ENCODE data around the gene PRRG2. TPM values are rescaled to one million over a fixed set of nuclear protein-coding genes. Genes with fewer than 3 reads are reported as not detected.

PRRG2 gene
- total RNA-seq (0.84 TPM), polyA plus RNA-seq (not detected)

DNA sequence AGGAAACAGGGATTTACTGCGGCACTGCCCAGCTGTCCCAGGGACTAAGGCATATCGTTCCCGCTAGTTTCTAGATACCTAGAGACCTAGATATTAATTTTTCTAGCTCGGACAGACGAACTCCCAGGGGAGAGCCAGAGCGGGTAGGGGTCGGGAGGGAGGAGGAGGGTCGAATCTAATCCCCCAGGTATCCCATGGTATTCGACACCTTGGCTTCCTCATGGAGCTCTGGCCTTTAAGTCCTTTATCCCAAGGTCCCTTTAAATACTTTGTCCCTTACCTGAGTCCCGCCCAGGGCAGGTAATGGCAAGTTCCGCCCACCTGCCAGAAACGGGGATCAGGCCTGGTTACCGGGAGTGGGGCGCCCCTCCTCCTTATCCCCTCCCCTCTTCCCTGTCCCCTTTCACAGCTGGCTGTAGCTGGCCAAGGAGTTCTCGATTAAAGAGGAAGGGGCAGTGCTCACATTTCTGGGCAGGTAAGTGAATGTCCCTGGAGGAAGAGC, at the start of gene PRRG2:
Gene PRRG2, plus strand, starts transcription at position 310 of the 502 bp plus-strand sequence. CDS start 1,904 bp downstream, outside the sequence.
- peaks cover 16 to 39% (median 28%) of the 10 kb centered on the region in 4 donors for H3K4me1 Mint-ChIP-seq
- H3K36me3 Mint-ChIP-seq: peaks cover 6% of the 10 kb centered on the region
- Histone ChIP-seq H3K4me1 (ENCODE audit: control insufficient read depth, insufficient read depth, low read length, poor library complexity, severe bottlenecking) (peaks cover 28% of the 10 kb centered on the region), H3K4me3 (ENCODE audit: low read depth, low read length) (peak within 1 kb of the TSS; percentile 94), H3K27me3 (ENCODE audit: control insufficient read depth, insufficient read depth, low read length) (no peaks in the 10 kb centered on the region), H3K36me3 (ENCODE audit: control insufficient read depth, insufficient read depth, low read length) (peaks cover 10% of the 10 kb centered on the region), H3K9me3 (ENCODE audit: control insufficient read depth in 2 of 2, low read length in 2 of 2) (no peaks in the 10 kb centered on the region), H3K27ac (ENCODE audit: insufficient read depth, low read length, poor library complexity, severe bottlenecking) (peak within 1 kb of the TSS; percentile 71)
- DNase-seq: no peak
- peak within 1 kb of the TSS; percentile 88 to 97 (median 95) for H3K4me3 Mint-ChIP-seq
- H3K9me3 Mint-ChIP-seq: peaks cover 0 to 1% (median 0%) of the 10 kb centered on the region in 7 donors
- no peak for ATAC-seq (ENCODE audit: low read depth in 2 of 2)
- H3K27me3 Mint-ChIP-seq: no peaks in the 10 kb centered on the region
- H3K27ac Mint-ChIP-seq: peak within 1 kb of the TSS; percentile 92 to 100 (median 96)

DNA sequence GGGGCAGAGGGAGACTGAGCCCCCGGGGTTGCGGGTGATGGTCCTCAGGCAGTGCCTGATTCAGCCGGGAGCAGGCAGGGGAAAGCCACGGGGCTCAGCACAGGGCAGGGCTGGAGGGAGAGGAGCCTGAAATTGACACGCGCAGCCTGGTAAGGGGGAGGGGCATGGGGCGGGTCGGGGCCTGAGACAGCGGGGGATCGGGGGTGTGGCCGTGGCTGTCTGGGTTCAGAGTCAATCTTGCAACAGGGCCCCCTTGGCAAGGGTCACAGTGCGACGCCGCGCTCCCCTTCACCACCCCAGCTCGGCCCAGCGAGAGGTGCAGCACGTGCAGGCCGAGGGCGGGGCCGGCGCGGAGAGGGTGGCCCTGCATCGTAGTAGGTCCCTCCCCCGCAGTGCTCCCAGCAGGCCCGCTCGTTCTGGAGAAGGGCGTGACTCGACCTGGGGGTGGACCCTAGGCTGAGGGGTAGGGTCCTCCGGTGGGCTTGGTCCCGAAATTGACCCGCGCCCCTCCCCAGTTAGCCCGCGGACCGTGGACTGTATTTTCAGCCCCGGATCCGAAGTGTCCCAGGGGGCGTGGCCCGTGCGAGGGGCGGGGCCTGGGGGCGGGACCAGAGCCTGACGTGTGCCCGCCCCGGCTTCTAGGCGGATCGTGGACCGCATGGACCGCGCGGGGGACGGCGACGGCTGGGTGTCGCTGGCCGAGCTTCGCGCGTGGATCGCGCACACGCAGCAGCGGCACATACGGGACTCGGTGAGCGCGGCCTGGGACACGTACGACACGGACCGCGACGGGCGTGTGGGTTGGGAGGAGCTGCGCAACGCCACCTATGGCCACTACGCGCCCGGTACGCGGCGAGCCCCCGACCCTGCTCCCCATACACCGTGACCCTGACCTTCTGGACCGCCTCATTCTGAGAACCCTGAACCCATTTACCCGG, 47.3 kb upstream of the PRRG2 start:
- H3K27ac Mint-ChIP-seq: peak overlapping the region; percentile 79 to 93 (median 88)
- H3K4me3 Mint-ChIP-seq: peak overlapping the region; percentile 87 to 93 (median 89)
- H3K9me3 Mint-ChIP-seq: no peaks in the 10 kb centered on the region
- Histone ChIP-seq H3K36me3 (ENCODE audit: control insufficient read depth, insufficient read depth, low read length) (no peaks in the 10 kb centered on the region), H3K4me1 (ENCODE audit: control insufficient read depth, insufficient read depth, low read length, poor library complexity, severe bottlenecking) (peaks cover 21% of the 10 kb centered on the region), H3K27ac (ENCODE audit: insufficient read depth, low read length, poor library complexity, severe bottlenecking) (no peak overlapping the region), H3K4me3 (ENCODE audit: low read depth, low read length) (peak overlapping the region; percentile 61), H3K27me3 (ENCODE audit: control insufficient read depth, insufficient read depth, low read length) (no peaks in the 10 kb centered on the region), H3K9me3 (ENCODE audit: control insufficient read depth in 2 of 2, low read length in 2 of 2) (no peaks in the 10 kb centered on the region)
- peaks cover 7% of the 10 kb centered on the region for H3K27me3 Mint-ChIP-seq
- H3K36me3 Mint-ChIP-seq: peaks cover 3% of the 10 kb centered on the region
- H3K4me1 Mint-ChIP-seq: peaks cover 5 to 24% (median 11%) of the 10 kb centered on the region in 4 donors
- ATAC-seq (ENCODE audit: low read depth in 2 of 2) (peak; percentile 89 to 90), DNase-seq (peak; percentile 81 to 88 (median 86))

- no peak for DNase-seq
- Histone ChIP-seq H3K9me3 (ENCODE audit: control insufficient read depth in 2 of 2, low read length in 2 of 2) (no peaks in the 10 kb centered on the region), H3K4me1 (ENCODE audit: control insufficient read depth, insufficient read depth, low read length, poor library complexity, severe bottlenecking) (peaks cover 21% of the 10 kb centered on the region), H3K36me3 (ENCODE audit: control insufficient read depth, insufficient read depth, low read length) (no peaks in the 10 kb centered on the region), H3K4me3 (ENCODE audit: low read depth, low read length) (peak overlapping the region; percentile 61), H3K27me3 (ENCODE audit: control insufficient read depth, insufficient read depth, low read length) (no peaks in the 10 kb centered on the region), H3K27ac (ENCODE audit: insufficient read depth, low read length, poor library complexity, severe bottlenecking) (no peak overlapping the region)
- Mint-ChIP-seq H3K4me1 (peaks cover 5 to 22% (median 11%) of the 10 kb centered on the region in 4 donors), H3K27ac (peak overlapping the region; percentile 79 to 93 (median 88)), H3K27me3 (peaks cover 7% of the 10 kb centered on the region), H3K4me3 (peak overlapping the region; percentile 87 to 93 (median 89)), H3K36me3 (peaks cover 3% of the 10 kb centered on the region), H3K9me3 (no peaks in the 10 kb centered on the region)
- no peak for ATAC-seq (ENCODE audit: low read depth in 2 of 2)
These were observed 46.3 kb upstream of the PRRG2 start for GRCh38 chr19:49534632-49535385.

- Histone ChIP-seq H3K4me3 (ENCODE audit: low read depth, low read length) (no peak overlapping the region), H3K27me3 (ENCODE audit: control insufficient read depth, insufficient read depth, low read length) (no peaks in the 10 kb centered on the region), H3K27ac (ENCODE audit: insufficient read depth, low read length, poor library complexity, severe bottlenecking) (no peak overlapping the region), H3K4me1 (ENCODE audit: control insufficient read depth, insufficient read depth, low read length, poor library complexity, severe bottlenecking) (peaks cover 21% of the 10 kb centered on the region), H3K36me3 (ENCODE audit: control insufficient read depth, insufficient read depth, low read length) (no peaks in the 10 kb centered on the region), H3K9me3 (ENCODE audit: control insufficient read depth in 2 of 2, low read length in 2 of 2) (no peaks in the 10 kb centered on the region)
- peaks cover 7% of the 10 kb centered on the region for H3K27me3 Mint-ChIP-seq
- H3K4me3 Mint-ChIP-seq: no peak overlapping the region
- DNase-seq (no peak), ATAC-seq (ENCODE audit: low read depth in 2 of 2) (no peak)
- no peak overlapping the region for H3K27ac Mint-ChIP-seq
- peaks cover 5 to 17% (median 12%) of the 10 kb centered on the region in 4 donors for H3K4me1 Mint-ChIP-seq
- peaks cover 4% of the 10 kb centered on the region for H3K36me3 Mint-ChIP-seq
- no peaks in the 10 kb centered on the region for H3K9me3 Mint-ChIP-seq
These were observed 44.1 kb upstream of the PRRG2 start for GRCh38 chr19:49536921-49537462.

DNA sequence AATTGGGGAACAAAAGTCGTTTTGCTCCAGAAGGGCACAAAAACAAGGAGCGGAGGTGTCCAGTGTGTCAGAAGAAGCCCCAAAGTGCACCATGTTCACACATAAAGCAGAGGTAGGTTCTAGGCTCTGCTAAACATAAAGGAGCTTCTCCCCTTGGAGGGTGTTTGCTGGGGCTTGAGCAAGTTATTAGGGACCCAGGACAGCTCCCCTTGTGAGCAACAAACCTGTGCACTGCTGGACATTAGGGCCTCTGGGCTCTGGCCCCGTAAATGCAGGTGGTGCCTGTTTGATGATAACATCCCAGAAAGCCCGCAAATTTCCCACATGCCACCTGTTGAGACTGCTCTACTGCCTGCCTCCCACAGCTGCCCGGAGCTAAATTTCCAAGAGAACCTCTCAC, 42.5 kb upstream of the PRRG2 start:
- Histone ChIP-seq H3K4me1 (ENCODE audit: control insufficient read depth, insufficient read depth, low read length, poor library complexity, severe bottlenecking) (peaks cover 13% of the 10 kb centered on the region), H3K27me3 (ENCODE audit: control insufficient read depth, insufficient read depth, low read length) (no peaks in the 10 kb centered on the region), H3K9me3 (ENCODE audit: control insufficient read depth in 2 of 2, low read length in 2 of 2) (no peaks in the 10 kb centered on the region), H3K27ac (ENCODE audit: insufficient read depth, low read length, poor library complexity, severe bottlenecking) (no peak overlapping the region), H3K36me3 (ENCODE audit: control insufficient read depth, insufficient read depth, low read length) (no peaks in the 10 kb centered on the region), H3K4me3 (ENCODE audit: low read depth, low read length) (no peak overlapping the region)
- Mint-ChIP-seq H3K27ac (no peak overlapping the region), H3K36me3 (peaks cover 4% of the 10 kb centered on the region), H3K9me3 (no peaks in the 10 kb centered on the region), H3K27me3 (no peaks in the 10 kb centered on the region), H3K4me3 (no peak overlapping the region), H3K4me1 (peaks cover 5 to 12% (median 12%) of the 10 kb centered on the region in 4 donors)
- DNase-seq (no peak), ATAC-seq (ENCODE audit: low read depth in 2 of 2) (no peak)

DNA sequence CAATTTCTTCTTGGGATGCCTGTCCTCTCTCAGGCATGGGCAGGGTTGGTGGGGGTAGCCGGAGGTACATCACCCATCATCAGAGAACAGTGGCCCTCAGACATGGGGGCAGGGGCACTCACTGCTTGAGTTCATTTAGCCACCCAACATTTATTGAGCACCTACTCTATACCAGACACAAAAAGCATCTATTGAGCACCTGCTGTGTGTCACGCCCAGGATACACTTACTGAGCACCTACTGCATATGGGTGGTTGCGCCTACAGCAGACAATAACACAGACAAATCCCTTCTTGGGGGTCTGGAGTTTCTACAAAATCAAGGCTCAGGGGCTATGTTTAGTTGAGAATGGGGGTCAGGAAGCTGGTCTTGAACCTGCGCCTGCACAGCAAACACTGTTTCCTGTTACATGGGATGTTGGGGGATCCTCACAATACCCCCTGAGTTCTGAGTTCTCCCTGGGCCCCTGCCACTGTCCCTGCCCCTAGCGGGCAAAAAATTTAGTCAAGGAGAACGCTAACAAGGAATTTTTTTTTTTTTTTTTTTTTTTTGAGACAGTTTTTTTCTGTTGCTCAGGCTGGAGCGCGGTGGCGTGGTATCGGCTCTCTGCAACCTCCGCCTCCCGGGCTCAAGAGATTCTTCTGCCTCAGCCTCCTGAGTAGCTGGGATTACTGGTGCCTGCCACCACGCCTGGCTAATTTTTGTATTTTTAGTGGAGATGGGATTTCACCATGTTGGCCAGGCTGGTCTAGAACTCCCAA, 41.7 kb upstream of the PRRG2 start:
- Mint-ChIP-seq H3K27me3 (no peaks in the 10 kb centered on the region), H3K4me1 (peaks cover 3 to 15% (median 13%) of the 10 kb centered on the region in 4 donors), H3K9me3 (no peaks in the 10 kb centered on the region), H3K36me3 (peaks cover 4% of the 10 kb centered on the region), H3K4me3 (no peak overlapping the region), H3K27ac (no peak overlapping the region)
- Histone ChIP-seq H3K4me1 (ENCODE audit: control insufficient read depth, insufficient read depth, low read length, poor library complexity, severe bottlenecking) (peaks cover 6% of the 10 kb centered on the region), H3K27ac (ENCODE audit: insufficient read depth, low read length, poor library complexity, severe bottlenecking) (no peak overlapping the region), H3K4me3 (ENCODE audit: low read depth, low read length) (no peak overlapping the region), H3K27me3 (ENCODE audit: control insufficient read depth, insufficient read depth, low read length) (no peaks in the 10 kb centered on the region), H3K36me3 (ENCODE audit: control insufficient read depth, insufficient read depth, low read length) (no peaks in the 10 kb centered on the region), H3K9me3 (ENCODE audit: control insufficient read depth in 2 of 2, low read length in 2 of 2) (no peaks in the 10 kb centered on the region)
- DNase-seq (no peak), ATAC-seq (ENCODE audit: low read depth in 2 of 2) (no peak)

- H3K9me3 ChIP-seq (ENCODE audit: control insufficient read depth in 2 of 2, low read length in 2 of 2): no peaks in the 10 kb centered on the region
- H3K36me3 ChIP-seq (ENCODE audit: control insufficient read depth, insufficient read depth, low read length): no peaks in the 10 kb centered on the region
- no peak for ATAC-seq (ENCODE audit: low read depth in 2 of 2)
- H3K27me3 Mint-ChIP-seq: no peaks in the 10 kb centered on the region
- no peak for DNase-seq
- no peak overlapping the region for H3K4me3 ChIP-seq (ENCODE audit: low read depth, low read length)
- peaks cover 5% of the 10 kb centered on the region for H3K4me1 ChIP-seq (ENCODE audit: control insufficient read depth, insufficient read depth, low read length, poor library complexity, severe bottlenecking)
- H3K27ac ChIP-seq (ENCODE audit: insufficient read depth, low read length, poor library complexity, severe bottlenecking): no peak overlapping the region
- peak overlapping the region in 1 of 4 donors; percentile 74 for H3K4me3 Mint-ChIP-seq
- H3K27me3 ChIP-seq (ENCODE audit: control insufficient read depth, insufficient read depth, low read length): no peaks in the 10 kb centered on the region
- no peak overlapping the region for H3K27ac Mint-ChIP-seq
- peaks cover 7% of the 10 kb centered on the region for H3K36me3 Mint-ChIP-seq
- H3K4me1 Mint-ChIP-seq: peaks cover 3 to 12% (median 8%) of the 10 kb centered on the region in 4 donors
- H3K9me3 Mint-ChIP-seq: no peaks in the 10 kb centered on the region
These were observed 39.2 kb upstream of the PRRG2 start for GRCh38 chr19:49541914-49542313.
